ENCODE measurements around the gene DIAPH3. TPM values are rescaled to one million over a fixed set of nuclear protein-coding genes. Genes with fewer than 3 reads are reported as not detected.

Gene DIAPH3
- total and polyA plus RNA-seq, 2 of the 8 experiments (the other 6 are each of a cell fraction or from before 2014, with no cell fraction given) = 8.0 to 30.8 TPM

- H3K27me3 ChIP-seq (replicated peaks in 1 of 4; ENCODE audit: control insufficient read depth in 3 of 4, extremely low read depth in 1 of 4, insufficient read depth in 3 of 4, low read length in 3 of 4) = no peaks in the 10 kb centered on the region
- no peak for DNase-seq (ENCODE audit: low read depth in 1 of 2, low spot score in 2 of 2)
- no peak overlapping the region for H4K5ac ChIP-seq (ENCODE audit: insufficient read length, low read depth, low read length)
- H2BK120ac ChIP-seq (replicated peaks; ENCODE audit: low read depth, low read length) = no peak overlapping the region
- no peaks in the 10 kb centered on the region for H3K23me2 ChIP-seq (ENCODE audit: low read depth, low read length)
- H3K79me2 ChIP-seq (ENCODE audit: control insufficient read depth in 1 of 2, insufficient read depth in 2 of 2, low read length in 2 of 2) = no peaks in the 10 kb centered on the region
- no peaks in the 10 kb centered on the region for H4K20me1 ChIP-seq (replicated peaks in 1 of 2; ENCODE audit: control insufficient read depth in 1 of 2, insufficient read depth in 2 of 2, low read length in 2 of 2)
- no peak for FAIRE-seq
- no peaks in the 10 kb centered on the region for H3K9me3 ChIP-seq (ENCODE audit: insufficient read depth in 2 of 2, low read depth in 1 of 2, low read length in 1 of 2)
- no peak overlapping the region for H3K4me2 ChIP-seq (ENCODE audit: insufficient read depth in 1 of 2, low read depth in 2 of 2, low read length in 2 of 2)
- no peak overlapping the region for H2BK5ac ChIP-seq (ENCODE audit: low read depth, low read length)
- no peak overlapping the region for H3K4ac ChIP-seq (replicated peaks; ENCODE audit: insufficient read length, low read depth, low read length)
- H3K18ac ChIP-seq (ENCODE audit: extremely low read depth, low read length) = no peak overlapping the region
- WGBS, 2 experiments (ENCODE audit: extremely low coverage in 1 of 2, insufficient coverage in 1 of 2, insufficient read length in 1 of 2, insufficient replicate concordance in 2 of 2, low coverage in 1 of 2, low lambda C conversion rate in 2 of 2, missing lambda C conversion rate in 1 of 2) = 71% methylated on average over 1 of the region's 1 CpG; no CpG with 5 or more reads in 1 of the 2 experiments
- H2AK5ac ChIP-seq (ENCODE audit: low read depth, low read length) = no peak overlapping the region
- CTCF ChIA-PET (ENCODE audit: partially characterized antibody) = interaction anchor here (1.0 kb wide), 1 partner anchor 9 kb away, joined by 4 read pairs; no protein-coding TSS in a partner anchor
- no peak overlapping the region for H3K4me3 ChIP-seq (ENCODE audit: extremely low read depth in 1 of 4, insufficient read depth in 2 of 4, low read depth in 3 of 4, low read length in 4 of 4)
- no peak overlapping the region for H3K23ac ChIP-seq (ENCODE audit: insufficient read length)
- no peaks in the 10 kb centered on the region for H3K4me1 ChIP-seq (replicated peaks in 1 of 4; ENCODE audit: control insufficient read depth in 3 of 4, insufficient read depth in 4 of 4, low read length in 3 of 4)
- H4K8ac ChIP-seq (ENCODE audit: extremely low read depth, insufficient read depth, low read length) = no peak overlapping the region
- no peak overlapping the region for H2BK12ac ChIP-seq (ENCODE audit: low read depth, low read length)
- no peak overlapping the region for H3K14ac ChIP-seq (ENCODE audit: insufficient read length)
- no peak overlapping the region for H3K56ac ChIP-seq (replicated peaks; ENCODE audit: insufficient read length, low read depth, low read length)
- no peak overlapping the region for H2BK15ac ChIP-seq (ENCODE audit: low read length)
- no peak overlapping the region for H3K27ac ChIP-seq (ENCODE audit: low read depth, low read length)
- no peaks in the 10 kb centered on the region for H3K79me1 ChIP-seq (ENCODE audit: low read depth, low read length)
- H4K91ac ChIP-seq (replicated peaks; ENCODE audit: insufficient read length, low read length) = no peak overlapping the region
- no peak overlapping the region for H2BK20ac ChIP-seq (ENCODE audit: low read length)
- POLR2A ChIA-PET (ENCODE audit: partially characterized antibody) = no interaction called here
- H3K36me3 ChIP-seq (ENCODE audit: control insufficient read depth in 2 of 4, insufficient read depth in 4 of 4, low read length in 3 of 4) = no peaks in the 10 kb centered on the region
- H2AFZ ChIP-seq (ENCODE audit: low read length) = no peak overlapping the region
- no peak overlapping the region for H3K9ac ChIP-seq (replicated peaks in 1 of 4; ENCODE audit: extremely low read depth in 1 of 4, low read depth in 3 of 4, low read length in 3 of 4)
- no peak for TF ChIP-seq NANOG (IDR thresholded peaks at IDR 0.05; ENCODE audit: insufficient read depth, low read depth, low read length, poor library complexity, severe bottlenecking)
- TF ChIP-seq NRF1 (IDR thresholded peaks at IDR 0.05; ENCODE audit: low read depth, low read length) = no peak
- TF ChIP-seq KDM4A (IDR thresholded peaks at IDR 0.05; ENCODE audit: low read depth, low read length, severe bottlenecking) = no peak
- no peak for TF ChIP-seq MAX (IDR thresholded peaks at IDR 0.05)
- no peak for TF ChIP-seq ATF3 (IDR thresholded peaks at IDR 0.05; ENCODE audit: insufficient read depth, low read depth, low read length)
- TF ChIP-seq RBBP5 (IDR thresholded peaks at IDR 0.05; ENCODE audit: borderline replicate concordance, low read depth, low read length) = no peak
- no peak for TF ChIP-seq RFX5 (IDR thresholded peaks at IDR 0.05; ENCODE audit: borderline replicate concordance, low read depth, low read length)
- no peak for TF ChIP-seq HDAC6 (IDR thresholded peaks at IDR 0.05; ENCODE audit: low read depth, low read length)
- TF ChIP-seq CEBPB (IDR thresholded peaks at IDR 0.05; ENCODE audit: low read depth, low read length) = no peak
- no peak for TF ChIP-seq SIX5 (IDR thresholded peaks at IDR 0.05; ENCODE audit: low read depth, low read length)
- no peak for TF ChIP-seq SIN3A (conservative IDR thresholded peaks at IDR 0.05 in 1 of 2, IDR thresholded peaks at IDR 0.05 in 1 of 2; ENCODE audit: low read depth in 1 of 2, low read length in 2 of 2)
- no peak for TF ChIP-seq RXRA (IDR thresholded peaks at IDR 0.05; ENCODE audit: insufficient read depth, low read depth, low read length)
- no peak for TF ChIP-seq TAF7 (optimal IDR thresholded peaks at IDR 0.05; ENCODE audit: borderline replicate concordance, low read depth, low read length)
- no peak for TF ChIP-seq POLR2AphosphoS5 (IDR thresholded peaks at IDR 0.05; ENCODE audit: low read depth, low read length)
Measured at GRCh38 chr13:59997976-59998375, 165.8 kb downstream of the DIAPH3 start.

Data from H1 (cell line).